Ammon's horn (tissue), 1 donor: ENCODE results near the gene TMOD2.

Experiments used
- DNase-seq: peaks from one replicate; pipeline ENCODE4 v3.0.0-alpha.2; 2016; ENCODE audit warnings: low spot score

TMOD2 gene

GRCh38 chr15:51736069-51736468 is 15.3 kb upstream of the TMOD2 start:
- no peak for DNase-seq

DNA sequence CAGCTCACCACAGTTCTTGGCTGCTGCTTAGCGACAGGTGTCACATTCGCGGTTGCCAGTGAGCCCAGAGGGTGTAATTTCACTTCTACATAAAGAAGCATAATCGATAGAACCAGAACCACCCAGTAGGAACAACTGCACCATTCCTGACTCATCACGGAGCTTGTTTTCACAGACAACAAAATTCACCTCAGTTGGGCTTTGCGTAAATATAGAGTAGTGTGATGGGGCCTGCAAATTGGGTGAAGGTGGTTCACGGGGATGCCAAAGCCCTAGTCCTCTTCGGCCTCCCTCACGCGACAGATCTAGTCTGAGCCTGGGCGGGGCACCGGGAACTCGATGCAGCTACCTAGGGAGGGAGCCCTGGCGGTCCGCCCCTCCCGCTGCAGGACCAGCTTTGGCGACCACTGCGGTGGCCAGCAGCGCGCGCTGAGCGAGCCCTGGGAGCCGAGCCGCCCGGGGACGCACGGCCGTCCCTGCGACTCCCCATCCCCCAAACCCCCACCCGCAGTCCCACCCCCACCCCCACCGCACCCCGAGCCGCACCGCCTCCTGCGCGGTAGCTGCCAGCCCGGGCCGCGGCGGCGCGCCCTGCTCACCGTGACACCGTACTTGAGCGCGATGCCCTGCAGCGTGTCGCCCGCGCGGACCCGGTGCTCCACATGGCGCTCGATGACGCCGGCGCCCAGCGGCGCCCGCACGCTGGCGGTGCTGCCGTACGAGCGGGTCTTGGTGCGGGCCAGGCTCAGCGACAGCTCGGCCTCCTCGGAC is 14.5 kb upstream of the TMOD2 start:
- peak; percentile 47 for DNase-seq

DNA sequence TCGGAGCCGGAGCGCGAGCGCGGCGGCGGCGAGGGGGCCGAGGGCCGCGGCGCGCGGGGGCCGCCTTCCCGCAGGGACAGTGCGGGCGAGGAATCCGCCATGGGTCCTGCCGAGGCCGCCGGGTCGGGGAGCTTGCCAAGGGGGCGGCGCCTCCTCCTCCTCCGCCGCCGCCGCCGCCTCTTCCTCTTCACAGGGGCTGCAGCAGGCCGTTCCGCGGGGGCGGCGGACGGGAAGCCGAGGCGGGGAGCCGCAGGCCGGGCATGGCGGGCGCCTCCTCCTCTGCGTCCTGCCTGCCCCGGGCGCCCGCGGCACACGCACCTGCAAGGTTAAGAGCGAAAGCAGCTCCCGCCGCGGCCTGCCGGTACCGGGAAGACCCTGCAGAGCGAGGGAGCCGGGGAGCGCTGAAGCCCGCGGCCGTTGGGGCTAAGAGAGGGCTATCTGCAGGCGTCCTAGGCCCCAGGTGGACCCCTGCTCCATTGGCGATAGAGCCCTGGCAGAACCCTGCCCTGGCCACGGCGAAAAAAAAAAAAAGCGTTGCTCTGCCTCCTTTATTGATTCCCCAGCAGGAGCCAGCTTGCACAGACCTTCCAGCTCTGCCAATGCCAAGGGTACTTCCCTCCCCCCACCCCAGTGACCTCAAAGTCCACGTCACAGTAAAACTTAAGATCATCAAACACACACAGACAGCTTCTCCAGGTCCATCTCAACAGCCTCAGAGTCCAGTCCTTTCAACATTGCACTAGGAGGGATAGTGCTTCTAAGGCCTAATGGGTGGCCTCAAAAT is 13.7 kb upstream of the TMOD2 start, which contains the start of gene LYSMD2:
Gene LYSMD2 (minus strand): TSS at position 134 of the 784 bp plus-strand sequence. CDS start 33 bp downstream, at position 101.
- DNase-seq: peak; percentile 83

DNA sequence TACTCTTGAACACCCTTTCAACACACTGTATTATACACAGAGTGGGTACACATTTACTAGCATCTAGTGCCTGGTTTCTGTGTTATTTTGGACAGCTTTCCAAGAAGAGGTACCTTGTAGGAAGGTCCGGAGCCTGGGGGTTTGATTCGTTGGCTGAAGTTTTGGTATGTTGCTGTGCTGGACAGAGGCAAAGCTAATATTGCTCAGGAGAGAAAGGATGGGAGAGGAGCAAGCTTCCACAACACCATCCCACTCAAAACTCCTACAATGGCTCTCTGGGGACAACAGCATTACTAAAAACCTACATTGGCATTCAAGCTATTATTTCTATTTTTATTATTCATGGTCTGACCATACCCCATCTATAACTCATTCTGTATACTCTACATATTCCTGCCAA is 12.8 kb upstream of the TMOD2 start:
- no peak for DNase-seq

GRCh38 chr15:51739061-51739712 is 12.2 kb upstream of the TMOD2 start:
- no peak for DNase-seq

- DNase-seq: no peak
These were observed 2.1 kb upstream of the TMOD2 start for GRCh38 chr15:51749307-51749706.

DNA sequence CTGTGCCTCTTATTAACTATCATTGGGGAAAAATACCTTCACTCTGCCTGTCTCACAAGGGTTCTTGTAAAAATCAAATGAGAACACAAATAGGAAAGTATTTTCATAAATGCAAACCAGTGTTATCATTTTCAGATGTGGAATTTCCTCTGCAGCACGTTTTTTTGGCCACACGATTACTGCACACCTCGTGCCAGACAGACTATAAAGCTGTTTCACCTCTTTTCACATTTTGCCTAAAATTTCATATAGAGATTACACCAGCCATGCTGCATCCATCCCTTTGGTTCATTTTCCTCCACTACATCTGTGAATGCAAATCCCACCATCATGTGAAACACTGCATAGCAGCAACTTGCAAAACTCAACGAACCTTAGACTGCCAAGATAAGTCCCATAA is 1.2 kb upstream of the TMOD2 start:
- DNase-seq: no peak

DNA sequence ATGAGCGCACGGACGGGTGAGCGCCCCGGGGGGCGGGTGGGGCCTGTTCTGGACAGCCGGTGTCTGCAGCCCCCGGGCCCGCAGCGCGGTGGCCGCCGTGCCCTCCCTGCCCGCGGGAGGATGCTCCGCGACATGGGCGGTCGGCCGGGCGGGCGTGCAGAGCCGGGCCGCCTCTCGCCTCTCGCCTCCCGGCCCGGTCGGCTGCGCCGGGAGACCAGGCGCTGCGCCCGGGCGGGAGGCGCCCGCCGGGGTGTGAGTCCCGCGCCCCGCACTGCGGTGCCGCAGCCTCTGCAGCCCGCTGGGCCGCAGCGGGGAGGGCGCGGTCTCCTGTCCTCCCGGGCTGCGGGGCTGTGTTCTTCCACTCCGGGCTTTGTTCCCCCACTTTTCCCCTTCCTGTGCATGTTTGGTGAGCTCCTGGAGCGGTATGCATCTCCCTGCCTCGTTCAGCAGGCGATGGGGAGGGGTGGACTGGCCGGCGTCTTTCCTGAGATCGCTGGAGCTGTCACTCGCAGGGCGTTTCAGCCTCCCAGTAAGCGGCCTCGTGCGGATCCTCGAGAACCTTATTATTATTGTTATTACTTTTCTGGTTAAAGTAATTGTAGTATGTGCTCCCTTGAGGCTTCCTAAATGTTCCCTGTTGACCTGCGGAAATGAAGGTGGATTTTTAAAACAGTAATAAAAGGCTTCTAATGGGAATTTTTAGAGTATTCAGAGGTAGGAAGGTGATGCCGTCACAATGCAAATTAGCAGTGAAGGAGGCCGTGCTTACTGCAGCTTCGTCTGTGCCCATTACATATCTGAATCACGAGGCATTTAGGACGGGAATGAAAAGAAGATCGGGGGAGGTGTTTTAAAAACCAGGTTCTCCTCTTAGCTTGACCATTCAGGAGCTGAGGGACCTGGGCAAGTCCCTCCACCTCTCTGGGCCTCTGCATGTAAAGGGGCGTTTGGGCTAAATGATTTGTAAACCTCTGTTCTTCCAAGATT is 593 bp downstream of the TMOD2 start:
- DNase-seq: peak; percentile 61

DNA sequence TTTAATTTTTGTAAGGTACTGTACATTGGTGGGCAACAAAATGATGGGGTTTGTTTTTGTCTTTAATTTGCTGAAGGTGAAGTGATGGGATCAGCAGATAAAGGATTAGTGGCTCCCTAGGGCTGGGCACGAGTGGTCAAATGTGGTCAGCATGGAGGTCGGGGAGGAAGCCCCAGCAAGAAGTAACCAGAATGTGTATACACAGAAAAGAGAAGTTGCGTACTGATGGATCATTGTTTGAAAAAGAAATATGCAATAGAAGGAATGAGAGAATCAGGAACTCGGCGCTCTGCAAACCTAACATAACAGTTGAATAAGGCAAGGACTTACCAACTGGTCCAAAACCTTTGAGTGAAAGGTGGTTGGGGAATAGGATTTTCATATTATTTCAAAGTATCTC is 1.5 kb downstream of the TMOD2 start:
- peak; percentile 29 for DNase-seq

- DNase-seq: no peak
These were observed 2.9 kb downstream of the TMOD2 start for GRCh38 chr15:51754267-51754666.

DNA sequence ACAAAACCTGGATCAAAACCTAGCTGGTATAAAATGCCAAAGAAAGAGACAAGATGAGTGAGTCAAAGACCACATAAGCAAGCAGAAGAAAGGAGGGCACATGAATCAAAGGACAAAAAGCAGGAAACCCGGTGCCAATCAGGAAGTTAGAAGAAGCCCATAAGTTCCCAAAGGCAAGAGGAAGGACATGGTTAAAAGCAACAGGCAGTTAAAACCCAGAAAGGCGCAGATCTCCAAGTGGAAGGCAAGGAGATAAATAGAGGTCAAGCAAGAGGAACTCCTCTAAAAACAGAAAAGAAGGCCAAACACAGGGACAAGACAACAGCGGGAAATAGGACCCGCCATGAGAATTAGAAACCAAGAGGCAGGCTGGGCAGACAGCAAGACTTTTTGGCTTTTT is 4.4 kb downstream of the TMOD2 start:
- DNase-seq: no peak

GRCh38 chr15:51756482-51756881 is 5.1 kb downstream of the TMOD2 start:
- DNase-seq: peak; percentile 47

GRCh38 chr15:51757450-51757849 is 6.1 kb downstream of the TMOD2 start:
- no peak for DNase-seq

- DNase-seq: peak; percentile 82
These were observed 7.2 kb downstream of the TMOD2 start for GRCh38 chr15:51758645-51759044.

- no peak for DNase-seq
These were observed 8.2 kb downstream of the TMOD2 start for GRCh38 chr15:51759557-51760070.

DNA sequence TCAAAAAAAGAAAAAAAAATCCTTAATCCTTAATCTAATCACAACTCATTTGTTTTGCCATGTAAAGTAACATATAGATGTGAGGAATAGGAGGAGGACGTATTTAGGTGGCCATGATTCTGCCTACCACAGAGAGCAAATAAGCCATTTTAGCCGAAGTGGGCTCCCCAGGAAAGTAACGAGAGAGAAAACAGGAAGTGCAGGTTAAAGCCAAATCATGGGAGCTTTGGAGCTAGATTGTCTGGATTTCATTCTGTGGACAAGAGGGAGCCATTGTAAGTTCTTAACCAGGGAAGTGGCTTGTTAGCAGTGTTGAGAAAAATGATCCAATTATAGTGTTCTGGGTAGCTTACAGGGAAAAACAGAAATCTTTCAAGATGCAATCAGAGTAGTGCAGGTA is 9.4 kb downstream of the TMOD2 start:
- DNase-seq: no peak

- DNase-seq: peak; percentile 94
These were observed 14.4 kb downstream of the TMOD2 start for GRCh38 chr15:51765751-51766150.

- no peak for DNase-seq
These were observed 14.9 kb downstream of the TMOD2 start for GRCh38 chr15:51766341-51766740.

GRCh38 chr15:51768018-51768417 is 16.6 kb downstream of the TMOD2 start:
- peak; percentile 32 for DNase-seq

GRCh38 chr15:51770902-51771301 is 19.5 kb downstream of the TMOD2 start:
- DNase-seq: no peak

DNA sequence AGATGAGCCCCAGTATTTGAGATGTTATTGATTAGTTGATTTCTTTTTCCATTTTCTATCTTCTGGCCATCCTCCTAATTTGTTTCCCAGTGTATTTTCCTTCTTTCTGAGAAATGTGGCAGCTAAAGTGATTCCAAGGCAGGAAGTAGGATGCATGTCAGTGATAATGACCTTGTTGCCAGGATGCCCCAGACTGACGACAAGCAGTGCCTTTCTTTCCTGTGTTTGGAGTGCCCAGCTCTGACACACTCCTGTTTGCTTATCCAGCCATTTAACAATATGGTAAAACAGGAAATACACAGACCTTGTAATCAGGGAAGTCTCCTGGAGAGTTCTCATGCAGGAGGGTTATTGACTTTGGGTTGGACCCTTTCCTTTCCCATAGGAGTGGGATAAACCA is 20.4 kb downstream of the TMOD2 start:
- DNase-seq: no peak
